H1 (cell line): ENCODE results near the gene SHISA6. TPM values are rescaled to one million over a fixed set of nuclear protein-coding genes. Genes with fewer than 3 reads are reported as not detected.

Experiments
- CTCF ChIA-PET: fragments of 300-600 bp; sonication (Branson Sonifier 250); formaldehyde crosslinking; loops from one replicate; lab custom pipeline; 2021; ENCODE audit not compliant: partially characterized antibody; lab: Charles Lee
- POLR2A ChIA-PET: fragments of 300-600 bp; sonication (Branson Sonifier 250); formaldehyde crosslinking; loops from one replicate; lab custom pipeline; 2021; ENCODE audit warnings: inconsistent platforms; ENCODE audit not compliant: partially characterized antibody; lab: Charles Lee
- DNase-seq, 2 experiments: peaks; one replicate each; pipeline versions ENCODE4 v3.0.0 to v3.0.0-alpha.2; 2010 to 2022; ENCODE audit warnings: low spot score in 2 of 2, low read depth in 1 of 2, mixed read lengths in 1 of 2
- FAIRE-seq: peaks from 2 replicates; lab custom pipeline; 2011; peaks lifted over from hg19 to GRCh38; lab: Jason Lieb, UNC
- H2AFZ ChIP-seq: 2 replicates; pipeline ENCODE4 v1.8.1; 2012; ENCODE audit warnings: low read length, inconsistent platforms
- H2AK5ac ChIP-seq: 2 replicates; pipeline ENCODE4 v1.6.1; 2013; ENCODE audit warnings: low read depth, low read length
- H2BK120ac ChIP-seq: replicated peaks from 2 replicates; pipeline ENCODE3; 2013; ENCODE audit warnings: low read depth, low read length, inconsistent platforms
- H2BK12ac ChIP-seq: 2 replicates; pipeline ENCODE4 v1.6.1; 2013; ENCODE audit warnings: low read depth, low read length
- H2BK15ac ChIP-seq: 2 replicates; pipeline ENCODE4 v1.6.1; 2013; ENCODE audit warnings: low read length
- H2BK20ac ChIP-seq: 2 replicates; pipeline ENCODE4 v1.6.1; 2013; ENCODE audit warnings: low read length
- H2BK5ac ChIP-seq: 2 replicates; pipeline ENCODE4 v1.6.1; 2013; ENCODE audit warnings: low read depth, low read length
- H3K14ac ChIP-seq: 2 replicates; pipeline ENCODE4 v1.6.1; 2013; ENCODE audit warnings: inconsistent platforms; ENCODE audit not compliant: insufficient read length
- H3K18ac ChIP-seq: 2 replicates; pipeline ENCODE4 v1.6.1; 2013; ENCODE audit warnings: low read length; ENCODE audit errors: extremely low read depth
- H3K23ac ChIP-seq: 2 replicates; pipeline ENCODE4 v1.6.1; 2013; ENCODE audit warnings: inconsistent platforms; ENCODE audit not compliant: insufficient read length
- H3K23me2 ChIP-seq: 2 replicates; pipeline ENCODE4 v1.6.1; 2013; ENCODE audit warnings: low read depth, low read length
- H3K27ac ChIP-seq: 2 replicates; pipeline ENCODE4 v1.6.1; 2011; ENCODE audit warnings: low read depth, low read length, inconsistent platforms
- H3K27me3 ChIP-seq, 4 experiments: replicated peaks in 1 of 4; 1 replicate in 1 of 4; 2 replicates in 3 of 4; pipeline versions ENCODE4 v1.6.1 to v1.8.1; 2011 to 2013; ENCODE audit warnings: low read length in 3 of 4, mild to moderate bottlenecking in 3 of 4, inconsistent platforms in 2 of 4, mixed read lengths in 2 of 4, moderate library complexity in 1 of 4; ENCODE audit not compliant: control insufficient read depth in 3 of 4, insufficient read depth in 3 of 4; ENCODE audit errors: extremely low read depth in 1 of 4
- H3K36me3 ChIP-seq, 4 experiments: 2 replicates each; pipeline versions ENCODE4 v1.6.1 to v1.8.1; 2011 to 2013; ENCODE audit warnings: mild to moderate bottlenecking in 4 of 4, low read length in 3 of 4, moderate library complexity in 2 of 4, control low read depth in 1 of 4, inconsistent platforms in 1 of 4; ENCODE audit not compliant: insufficient read depth in 4 of 4, control insufficient read depth in 2 of 4
- H3K4ac ChIP-seq: replicated peaks from 2 replicates; pipeline ENCODE3; 2013; ENCODE audit warnings: low read length, low read depth, mixed read lengths, inconsistent platforms; ENCODE audit not compliant: insufficient read length
- H3K4me1 ChIP-seq, 4 experiments: replicated peaks in 1 of 4; 1 replicate in 1 of 4; 2 replicates in 3 of 4; pipeline versions ENCODE4 v1.6.1 to v1.8.1; 2011 to 2013; ENCODE audit warnings: low read length in 3 of 4, inconsistent platforms in 2 of 4, mixed read lengths in 1 of 4; ENCODE audit not compliant: insufficient read depth in 4 of 4, control insufficient read depth in 3 of 4
- H3K4me2 ChIP-seq, 2 experiments: 2 replicates each; pipeline versions ENCODE4 v1.6.1 to v1.8.1; 2011 to 2013; ENCODE audit warnings: low read depth in 2 of 2, low read length in 2 of 2, control low read depth in 1 of 2, inconsistent platforms in 1 of 2, mild to moderate bottlenecking in 1 of 2; ENCODE audit not compliant: insufficient read depth in 1 of 2
- H3K4me3 ChIP-seq, 4 experiments: fragments of 200-600, 300-600 bp in 1 of 4; sonication (generic), shearing (Covaris generic), sonication (Bioruptor Twin) in 1 of 4; 2 replicates each; pipeline versions ENCODE4 v1.5.1 to v1.8.1; 2011 to 2016; ENCODE audit warnings: low read length in 4 of 4, low read depth in 3 of 4, control low read depth in 2 of 4, inconsistent platforms in 2 of 4, mild to moderate bottlenecking in 2 of 4, mixed read lengths in 1 of 4, moderate library complexity in 1 of 4; ENCODE audit not compliant: insufficient read depth in 2 of 4; ENCODE audit errors: extremely low read depth in 1 of 4
- H3K56ac ChIP-seq: replicated peaks from 2 replicates; pipeline ENCODE3; 2013; ENCODE audit warnings: low read depth, mild to moderate bottlenecking, mixed read lengths, low read length, inconsistent platforms; ENCODE audit not compliant: insufficient read length
- H3K79me1 ChIP-seq: 2 replicates; pipeline ENCODE4 v1.6.1; 2013; ENCODE audit warnings: low read depth, low read length, control low read depth
- H3K79me2 ChIP-seq, 2 experiments: 2 replicates each; pipeline versions ENCODE4 v1.6.1 to v1.8.1; 2012 to 2013; ENCODE audit warnings: low read length in 2 of 2, mild to moderate bottlenecking in 2 of 2, inconsistent platforms in 1 of 2; ENCODE audit not compliant: insufficient read depth in 2 of 2, control insufficient read depth in 1 of 2
- H3K9ac ChIP-seq, 4 experiments: replicated peaks in 1 of 4; 1 replicate in 1 of 4; 2 replicates in 3 of 4; pipeline versions ENCODE4 v1.6.1 to v1.8.1; 2011 to 2013; ENCODE audit warnings: low read depth in 3 of 4, low read length in 3 of 4, control low read depth in 2 of 4, mild to moderate bottlenecking in 2 of 4, moderate library complexity in 2 of 4, inconsistent platforms in 1 of 4; ENCODE audit errors: extremely low read depth in 1 of 4
- H3K9me3 ChIP-seq, 2 experiments: 2 replicates each; pipeline versions ENCODE4 v1.6.1 to v1.8.1; 2012 to 2013; ENCODE audit warnings: mild to moderate bottlenecking in 2 of 2, moderate library complexity in 2 of 2, control low read depth in 1 of 2, inconsistent platforms in 1 of 2, low read depth in 1 of 2, low read length in 1 of 2, mixed read lengths in 1 of 2; ENCODE audit not compliant: insufficient read depth in 2 of 2
- H4K20me1 ChIP-seq, 2 experiments: replicated peaks in 1 of 2; 2 replicates each; pipeline versions ENCODE3 to v1.8.1; 2011 to 2013; ENCODE audit warnings: inconsistent platforms in 2 of 2, low read length in 2 of 2, mild to moderate bottlenecking in 1 of 2; ENCODE audit not compliant: insufficient read depth in 2 of 2, control insufficient read depth in 1 of 2
- H4K5ac ChIP-seq: 2 replicates; pipeline ENCODE4 v1.6.1; 2013; ENCODE audit warnings: low read length, low read depth, mixed read lengths, inconsistent platforms; ENCODE audit not compliant: insufficient read length
- H4K8ac ChIP-seq: 2 replicates; pipeline ENCODE4 v1.8.0; 2013; ENCODE audit warnings: mild to moderate bottlenecking, moderate library complexity, low read length, inconsistent platforms; ENCODE audit not compliant: insufficient read depth; ENCODE audit errors: extremely low read depth
- H4K91ac ChIP-seq: replicated peaks from 2 replicates; pipeline ENCODE3; 2013; ENCODE audit warnings: low read length, mixed read lengths, inconsistent platforms; ENCODE audit not compliant: insufficient read length
- BRCA1 ChIP-seq: IDR thresholded peaks from 2 replicates; pipeline ENCODE4 v1.6.1; 2012; ENCODE audit warnings: low read depth, low read length, improper control_type of control experiment
- HDAC2 ChIP-seq, 2 experiments: fragments of 300-600 bp in 1 of 2; sonication (generic) in 1 of 2; IDR thresholded peaks; 2 replicates each; pipeline ENCODE4 v1.6.1; 2011 to 2012; ENCODE audit warnings: low read depth in 2 of 2, low read length in 2 of 2, mild to moderate bottlenecking in 2 of 2, moderate library complexity in 2 of 2, borderline replicate concordance in 1 of 2, inconsistent platforms in 1 of 2
- HDAC6 ChIP-seq: IDR thresholded peaks from one replicate; pipeline ENCODE4 v1.7.1; 2012; ENCODE audit warnings: low read depth, mild to moderate bottlenecking, inconsistent platforms, low read length, moderate library complexity
- JUN ChIP-seq: IDR thresholded peaks from 2 replicates; pipeline ENCODE4 v1.6.1; 2011; ENCODE audit warnings: low read depth, mild to moderate bottlenecking, improper control_type of control experiment, low read length
- JUND ChIP-seq: IDR thresholded peaks from 2 replicates; pipeline ENCODE4 v1.6.1; 2011; ENCODE audit warnings: mild to moderate bottlenecking, improper control_type of control experiment, low read length
- NRF1 ChIP-seq: IDR thresholded peaks from 2 replicates; pipeline ENCODE4 v1.6.1; 2011; ENCODE audit warnings: mild to moderate bottlenecking, low read depth, low read length, improper control_type of control experiment
- POU5F1 ChIP-seq: IDR thresholded peaks from 2 replicates; pipeline ENCODE4 v1.6.1; 2011; ENCODE audit warnings: low read depth, mild to moderate bottlenecking, low read length, moderate library complexity
- RAD21 ChIP-seq, 2 experiments: IDR thresholded peaks in 1 of 2; conservative IDR thresholded peaks in 1 of 2; 2 replicates each; pipeline ENCODE4 v1.6.1; 2011; ENCODE audit warnings: low read depth in 2 of 2, low read length in 2 of 2, improper control_type of control experiment in 1 of 2, inconsistent platforms in 1 of 2, mild to moderate bottlenecking in 1 of 2, moderate library complexity in 1 of 2
- SAP30 ChIP-seq: fragments of 300-600 bp; sonication (generic); IDR thresholded peaks from 2 replicates; pipeline ENCODE4 v1.7.1; 2012; ENCODE audit warnings: low read length, moderate library complexity, mild to moderate bottlenecking, inconsistent platforms; ENCODE audit not compliant: insufficient read depth, insufficient replicate concordance
- SP1 ChIP-seq: IDR thresholded peaks from 2 replicates; pipeline ENCODE4 v1.6.1; 2011; ENCODE audit warnings: low read depth, low read length
- WGBS, 2 experiments: shearing (Covaris generic) in 1 of 2; methylation state at CpG; one replicate each; pipeline versions ENCODE4 v1.1.6 to v1.1.7; 2013 to 2015; ENCODE audit warnings: low lambda C conversion rate in 2 of 2, mixed read lengths in 2 of 2, inconsistent platforms in 1 of 2, low coverage in 1 of 2, missing lambda C conversion rate in 1 of 2; ENCODE audit not compliant: insufficient replicate concordance in 2 of 2, insufficient coverage in 1 of 2, insufficient read length in 1 of 2; ENCODE audit errors: extremely low coverage in 1 of 2, missing lambda C conversion rate in 1 of 2; 5-methylcytosine and 5-hydroxymethylcytosine counted together
- polyA plus RNA-seq, 7 experiments: library from polyadenylated mRNA; depleted of rRNA in 3 of 7; stranded (reverse) in 5 of 7; unstranded in 2 of 7; fragments of >200 nt in 5 of 7; fragments of 200-250 nt in 2 of 7; gene quantifications; 1 replicate in 5 of 7; 2 replicates in 1 of 7; 4 replicates in 1 of 7; pipeline versions ENCODE4 v1.2.1 to v1.2.3, GENCODE V29; 2011 to 2013; ENCODE audit warnings: missing spikeins in 2 of 7, mixed read lengths in 2 of 7
- total RNA-seq: library from RNA; stranded (reverse); fragmentation: NEBNext Ultra II Directional; extraction: Animal tissue kit (Norgen Biotek cat#: 25700); gene quantifications from 2 replicates; pipeline ENCODE4 v1.2.1, GENCODE V29; 2021
- TF ChIP-seq, protein P1 (sequence below), 3 experiments: IDR thresholded peaks; 1 replicate in 2 of 3; 2 replicates in 1 of 3; pipeline versions ENCODE4 v1.5.1 to v1.6.1; 2011; ENCODE audit warnings: low read length in 3 of 3, mild to moderate bottlenecking in 3 of 3, inconsistent platforms in 2 of 3, low read depth in 1 of 3, moderate library complexity in 1 of 3; ENCODE audit not compliant: insufficient read depth in 1 of 3; ENCODE audit errors: control extremely low read depth in 1 of 3

Gene SHISA6
- total and polyA plus RNA-seq, 2 of the 8 experiments (the other 6 are each of a cell fraction or from before 2014, with no cell fraction given), result 2.9 to 4.8 TPM

- no peaks in the 10 kb centered on the region for H3K23me2 ChIP-seq
- H3K4ac ChIP-seq, result no peak overlapping the region
- ChIA-PET POLR2A (no interaction called here), CTCF (interaction anchor here (2.8 kb wide), 1 partner anchor 16 kb away, joined by 9 read pairs; no protein-coding TSS in a partner anchor)
- peaks cover 3 to 6% of the 10 kb centered on the region in 2 experiments; a peak in 2 of 4 replicates for H3K9me3 ChIP-seq
- H3K9ac ChIP-seq, result no peak overlapping the region
- no peaks in the 10 kb centered on the region for H3K4me1 ChIP-seq
- H3K27ac ChIP-seq, result no peak overlapping the region
- no peak overlapping the region for H2AK5ac ChIP-seq
- no peak overlapping the region for H2AFZ ChIP-seq
- H3K4me2 ChIP-seq, result no peak overlapping the region
- H4K5ac ChIP-seq, result no peak overlapping the region
- H2BK12ac ChIP-seq, result no peak overlapping the region
- no peak overlapping the region for H3K14ac ChIP-seq
- no peak overlapping the region for H3K4me3 ChIP-seq
- no peak overlapping the region for H2BK20ac ChIP-seq
- WGBS, 2 experiments, result 92% methylated on average over 3 of the region's 3 CpGs; no CpG with 5 or more reads in 1 of the 2 experiments
- H3K79me2 ChIP-seq, result no peaks in the 10 kb centered on the region
- no peak overlapping the region for H2BK120ac ChIP-seq
- no peak overlapping the region for H4K8ac ChIP-seq
- no peaks in the 10 kb centered on the region; the same call in 1 of the 2 replicates for H3K79me1 ChIP-seq
- no peaks in the 10 kb centered on the region for H4K20me1 ChIP-seq
- H3K23ac ChIP-seq, result no peak overlapping the region
- H3K36me3 ChIP-seq, result no peaks in the 10 kb centered on the region; a peak in 1 of 8 replicates
- H3K56ac ChIP-seq, result no peak overlapping the region
- peaks cover 0 to 1% (median 0%) of the 10 kb centered on the region in 4 experiments; a peak in 1 of 7 replicates for H3K27me3 ChIP-seq
- FAIRE-seq (no peak), DNase-seq (no peak)
- H2BK5ac ChIP-seq, result no peak overlapping the region
- no peak overlapping the region for H2BK15ac ChIP-seq
- no peak overlapping the region for H4K91ac ChIP-seq
- no peak overlapping the region for H3K18ac ChIP-seq
- TF ChIP-seq SAP30, result no peak
- no peak for TF ChIP-seq POU5F1
- no peak for TF ChIP-seq JUND
- TF ChIP-seq, protein P1, sequence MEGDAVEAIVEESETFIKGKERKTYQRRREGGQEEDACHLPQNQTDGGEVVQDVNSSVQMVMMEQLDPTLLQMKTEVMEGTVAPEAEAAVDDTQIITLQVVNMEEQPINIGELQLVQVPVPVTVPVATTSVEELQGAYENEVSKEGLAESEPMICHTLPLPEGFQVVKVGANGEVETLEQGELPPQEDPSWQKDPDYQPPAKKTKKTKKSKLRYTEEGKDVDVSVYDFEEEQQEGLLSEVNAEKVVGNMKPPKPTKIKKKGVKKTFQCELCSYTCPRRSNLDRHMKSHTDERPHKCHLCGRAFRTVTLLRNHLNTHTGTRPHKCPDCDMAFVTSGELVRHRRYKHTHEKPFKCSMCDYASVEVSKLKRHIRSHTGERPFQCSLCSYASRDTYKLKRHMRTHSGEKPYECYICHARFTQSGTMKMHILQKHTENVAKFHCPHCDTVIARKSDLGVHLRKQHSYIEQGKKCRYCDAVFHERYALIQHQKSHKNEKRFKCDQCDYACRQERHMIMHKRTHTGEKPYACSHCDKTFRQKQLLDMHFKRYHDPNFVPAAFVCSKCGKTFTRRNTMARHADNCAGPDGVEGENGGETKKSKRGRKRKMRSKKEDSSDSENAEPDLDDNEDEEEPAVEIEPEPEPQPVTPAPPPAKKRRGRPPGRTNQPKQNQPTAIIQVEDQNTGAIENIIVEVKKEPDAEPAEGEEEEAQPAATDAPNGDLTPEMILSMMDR (IDR thresholded peaks at IDR 0.05; ENCODE audit: control extremely low read depth in 1 of 3, insufficient read depth in 1 of 3, low read depth in 1 of 3, low read length in 3 of 3), result no peak
- no peak for TF ChIP-seq NRF1
- TF ChIP-seq SP1, result no peak
- no peak for TF ChIP-seq BRCA1
- no peak for TF ChIP-seq RAD21 (IDR thresholded peaks at IDR 0.05 in 1 of 2, conservative IDR thresholded peaks at IDR 0.05 in 1 of 2; ENCODE audit: low read depth in 2 of 2, low read length in 2 of 2)
- no peak for TF ChIP-seq HDAC6
- no peak for TF ChIP-seq HDAC2 (IDR thresholded peaks at IDR 0.05; ENCODE audit: borderline replicate concordance in 1 of 2, low read depth in 2 of 2, low read length in 2 of 2)
- no peak for TF ChIP-seq JUN
Measured at GRCh38 chr17:11406716-11407115, 165.7 kb downstream of the SHISA6 start.
